Gastrocnemius medialis (tissue), 4 donors: ENCODE data around the gene KRT17. TPM values are rescaled to one million over a fixed set of nuclear protein-coding genes. Genes with fewer than 3 reads are reported as not detected.

Experiments used
- ATAC-seq, 2 donors: fragments of 150-250 bp; one replicate each; pipeline ENCODE4 v1.9.1; 2016
- DNase-seq, 2 donors: peaks; one replicate each; pipeline ENCODE4 v3.0.0-alpha.2; 2019
- H3K27ac ChIP-seq, 4 donors: fragments of 200-600 bp; sonication (generic); 1 replicate in 1 of 4; 2 replicates in 3 of 4; pipeline ENCODE4 v1.5.1; 2016 to 2018; ENCODE audit warnings: mild to moderate bottlenecking in 2 of 4, moderate library complexity in 1 of 4
- H3K27me3 ChIP-seq, 3 donors: fragments of 200-600 bp; sonication (generic) in 2 of 3; 1 replicate in 1 of 3; 2 replicates in 2 of 3; pipeline versions ENCODE4 v1.5.1 to v1.6.0; 2016 to 2019; ENCODE audit warnings: mild to moderate bottlenecking in 1 of 3, moderate library complexity in 1 of 3
- H3K36me3 ChIP-seq, 2 donors: fragments of 200-600 bp; sonication (generic) in 1 of 2; one replicate each; pipeline ENCODE4 v1.5.1; 2017 to 2018
- H3K4me1 ChIP-seq, 2 donors: fragments of 200-600 bp; sonication (generic) in 1 of 2; one replicate each; pipeline ENCODE4 v1.5.1; 2016 to 2017; ENCODE audit warnings: mild to moderate bottlenecking in 2 of 2
- H3K4me3 ChIP-seq, 4 donors: fragments of 200-600 bp; sonication (generic) in 3 of 4; 1 replicate in 1 of 4; 2 replicates in 3 of 4; pipeline ENCODE4 v1.5.1; 2016 to 2019; ENCODE audit warnings: mild to moderate bottlenecking in 2 of 4
- H3K9me3 ChIP-seq, 3 donors: fragments of 200-600 bp; sonication (generic) in 2 of 3; 1 replicate in 1 of 3; 2 replicates in 2 of 3; pipeline ENCODE4 v1.5.1; 2016 to 2019
- POLR2A ChIP-seq, 2 donors: fragments of 450-650 bp; IDR thresholded peaks; one replicate each; pipeline ENCODE4 v1.6.1; 2017; ENCODE audit warnings: antibody characterized with exemption in 2 of 2, mild to moderate bottlenecking in 2 of 2, moderate library complexity in 2 of 2
- in situ Hi-C, 4 donors: fragments of 200-750 bp; cut with MboI; loops; one replicate each; pipeline versions ENCODE4 v1.15.0 to v1.8.0; 2017; ENCODE audit warnings: low sequenced_read_pairs in 4 of 4
- intact Hi-C: fragments of 100-400 bp; cut with DNase I; formaldehyde crosslinking; loops from one replicate; pipeline ENCODE4 v1.15.1; 2023; ENCODE audit warnings: low total_unique reads
- total RNA-seq, 4 donors: library from RNA; depleted of rRNA; stranded (reverse); fragments of >200 nt; gene quantifications; one replicate each; pipeline versions ENCODE4 v1.1.0 to v1.2.3, GENCODE V29; 2016
- TF ChIP-seq, protein P1 (sequence below), 5 experiments: fragments of 450-650 bp in 3 of 5; fragments of 200-600 bp in 2 of 5; sonication (generic) in 2 of 5; IDR thresholded peaks in 4 of 5; conservative IDR thresholded peaks in 1 of 5; 1 replicate in 4 of 5; 2 replicates in 1 of 5; pipeline ENCODE4 v1.5.1; 2016 to 2019; ENCODE audit warnings: antibody characterized with exemption in 5 of 5, mild to moderate bottlenecking in 3 of 5, moderate library complexity in 3 of 5

The KRT17 gene
- total RNA-seq, 4 donors from 2014 or later = not detected

- peaks cover 0 to 5% of the 10 kb centered on the region in 2 donors for H3K4me1 ChIP-seq
- in situ Hi-C loops = loop anchor here in 2 of 4 donors (25.0 kb wide), 2 partner anchors 843 to 1043 kb away; partner anchors contain the start of gene KRT10 (in 1 of the 2)
- no peaks in the 10 kb centered on the region for H3K27me3 ChIP-seq
- intact Hi-C loops = no loop called here
- no peak overlapping the region for H3K4me3 ChIP-seq
- ATAC-seq (no peak), DNase-seq (no peak)
- no peaks in the 10 kb centered on the region for H3K36me3 ChIP-seq
- no peak overlapping the region for H3K27ac ChIP-seq
- no peaks in the 10 kb centered on the region for H3K9me3 ChIP-seq
- no peak for TF ChIP-seq POLR2A (IDR thresholded peaks at IDR 0.05)
- TF ChIP-seq, protein P1, sequence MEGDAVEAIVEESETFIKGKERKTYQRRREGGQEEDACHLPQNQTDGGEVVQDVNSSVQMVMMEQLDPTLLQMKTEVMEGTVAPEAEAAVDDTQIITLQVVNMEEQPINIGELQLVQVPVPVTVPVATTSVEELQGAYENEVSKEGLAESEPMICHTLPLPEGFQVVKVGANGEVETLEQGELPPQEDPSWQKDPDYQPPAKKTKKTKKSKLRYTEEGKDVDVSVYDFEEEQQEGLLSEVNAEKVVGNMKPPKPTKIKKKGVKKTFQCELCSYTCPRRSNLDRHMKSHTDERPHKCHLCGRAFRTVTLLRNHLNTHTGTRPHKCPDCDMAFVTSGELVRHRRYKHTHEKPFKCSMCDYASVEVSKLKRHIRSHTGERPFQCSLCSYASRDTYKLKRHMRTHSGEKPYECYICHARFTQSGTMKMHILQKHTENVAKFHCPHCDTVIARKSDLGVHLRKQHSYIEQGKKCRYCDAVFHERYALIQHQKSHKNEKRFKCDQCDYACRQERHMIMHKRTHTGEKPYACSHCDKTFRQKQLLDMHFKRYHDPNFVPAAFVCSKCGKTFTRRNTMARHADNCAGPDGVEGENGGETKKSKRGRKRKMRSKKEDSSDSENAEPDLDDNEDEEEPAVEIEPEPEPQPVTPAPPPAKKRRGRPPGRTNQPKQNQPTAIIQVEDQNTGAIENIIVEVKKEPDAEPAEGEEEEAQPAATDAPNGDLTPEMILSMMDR (IDR thresholded peaks at IDR 0.05 in 4 of 5, conservative IDR thresholded peaks at IDR 0.05 in 1 of 5) = no peak
These were observed 30.6 kb upstream of the KRT17 start for GRCh38 chr17:41654678-41655607.

DNA sequence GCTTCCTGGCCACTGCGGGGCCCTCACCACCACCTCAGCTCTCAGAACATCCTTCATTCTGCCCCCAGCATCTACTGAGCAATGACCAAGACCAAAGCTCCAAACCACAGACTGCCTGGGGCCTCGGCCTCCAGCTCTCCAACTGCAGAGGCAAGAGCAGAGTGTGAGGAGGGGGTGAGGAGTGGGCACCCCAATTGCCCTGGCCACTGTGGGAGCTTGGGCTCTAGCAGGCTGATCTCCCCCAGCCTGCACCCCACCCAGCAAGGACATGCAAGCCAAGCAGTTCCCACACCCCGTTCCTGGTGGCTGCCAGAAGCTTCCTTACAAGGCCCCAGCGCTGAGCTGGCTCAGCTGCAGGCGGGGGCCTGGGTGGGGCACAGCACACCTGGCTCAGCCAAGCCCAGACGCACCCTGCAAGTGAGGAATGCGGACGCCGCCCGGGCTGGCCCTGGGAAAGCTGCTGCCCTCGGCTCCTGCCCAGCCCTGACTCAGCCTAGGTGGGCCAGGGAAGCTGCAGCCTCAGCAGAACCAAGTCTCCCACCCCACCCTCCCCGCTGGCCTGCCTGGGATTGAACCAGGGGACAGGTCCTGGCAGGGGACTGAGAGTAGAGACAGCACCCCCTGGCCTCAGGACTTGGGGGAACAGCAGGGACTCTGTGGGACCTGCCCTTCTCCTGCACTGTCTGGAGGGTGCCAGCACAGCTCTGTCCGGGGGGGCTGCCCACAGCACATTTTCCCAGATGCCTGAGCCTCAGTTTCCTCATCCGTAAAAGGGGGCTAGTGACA is 29.7 kb upstream of the KRT17 start:
- Histone ChIP-seq H3K9me3 (no peaks in the 10 kb centered on the region), H3K27ac (no peak overlapping the region), H3K27me3 (no peaks in the 10 kb centered on the region), H3K4me3 (no peak overlapping the region), H3K36me3 (no peaks in the 10 kb centered on the region), H3K4me1 (peaks cover 0 to 5% of the 10 kb centered on the region in 2 donors)
- in situ Hi-C loops = loop anchor here in 2 of 4 donors (25.0 kb wide), 2 partner anchors 842 to 1042 kb away; partner anchors contain the start of gene KRT10 (in 1 of the 2)
- no peak for DNase-seq
- intact Hi-C loops = no loop called here
- ATAC-seq = no peak
- no peak for TF ChIP-seq POLR2A (IDR thresholded peaks at IDR 0.05)
- TF ChIP-seq, protein P1 (IDR thresholded peaks at IDR 0.05 in 4 of 5, conservative IDR thresholded peaks at IDR 0.05 in 1 of 5) = no peak

DNA sequence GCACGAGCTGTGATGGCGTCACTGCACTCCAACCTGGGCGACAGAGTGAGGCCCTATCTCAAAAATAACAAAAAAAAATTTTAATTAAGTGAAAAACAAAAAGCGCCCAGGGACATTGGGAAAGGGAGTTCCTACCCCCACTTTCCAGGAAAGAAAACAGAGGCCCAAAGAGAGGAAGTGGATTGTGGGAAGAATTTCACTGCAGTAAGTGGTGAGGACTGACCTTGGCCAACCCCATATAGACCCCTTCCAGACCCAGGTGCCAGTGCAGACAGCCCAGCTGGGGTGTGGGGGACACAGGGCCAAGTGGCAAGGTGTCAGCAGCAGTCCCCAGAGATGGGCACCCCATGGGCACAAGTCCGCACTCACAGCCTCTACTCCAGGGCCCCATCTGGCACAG is 29.0 kb upstream of the KRT17 start:
- Histone ChIP-seq H3K27me3 (no peaks in the 10 kb centered on the region), H3K4me3 (no peak overlapping the region), H3K36me3 (no peaks in the 10 kb centered on the region), H3K9me3 (no peaks in the 10 kb centered on the region), H3K4me1 (peaks cover 4 to 8% of the 10 kb centered on the region in 2 donors), H3K27ac (no peak overlapping the region)
- in situ Hi-C loops (loop anchor here in 2 of 4 donors (25.0 kb wide), 2 partner anchors 841 to 1041 kb away; partner anchors contain the start of gene KRT10 (in 1 of the 2)), intact Hi-C loops (no loop called here)
- no peak for ATAC-seq
- DNase-seq = no peak
- TF ChIP-seq, protein P1 (IDR thresholded peaks at IDR 0.05 in 4 of 5, conservative IDR thresholded peaks at IDR 0.05 in 1 of 5) = no peak
- TF ChIP-seq POLR2A (IDR thresholded peaks at IDR 0.05) = no peak

GRCh38 chr17:41652461-41652970 is 28.1 kb upstream of the KRT17 start:
- Histone ChIP-seq H3K27me3 (no peaks in the 10 kb centered on the region), H3K27ac (no peak overlapping the region), H3K4me1 (peaks cover 7 to 16% of the 10 kb centered on the region in 2 donors), H3K4me3 (no peak overlapping the region), H3K9me3 (no peaks in the 10 kb centered on the region), H3K36me3 (no peaks in the 10 kb centered on the region)
- ATAC-seq (no peak), DNase-seq (no peak)
- TF ChIP-seq, protein P1 (IDR thresholded peaks at IDR 0.05 in 4 of 5, conservative IDR thresholded peaks at IDR 0.05 in 1 of 5) = no peak
- no peak for TF ChIP-seq POLR2A (IDR thresholded peaks at IDR 0.05)
- in situ Hi-C loops = loop anchor here in 2 of 4 donors (25.0 kb wide), 2 partner anchors 840 to 1040 kb away; partner anchors contain the start of gene KRT10 (in 1 of the 2)
- intact Hi-C loops = no loop called here
